Mononuclear cell (primary cell): Measurements from ENCODE around the gene PNPT1. TPM values are rescaled to one million over a fixed set of nuclear protein-coding genes. Genes with fewer than 3 reads are reported as not detected.

Experiments used
- H3K27me3 ChIP-seq: 2 replicates; pipeline ENCODE4 v1.6.0; 2011; ENCODE audit warnings: low read length, control low read depth; ENCODE audit not compliant: insufficient read depth
- H3K4me1 ChIP-seq: 2 replicates; pipeline ENCODE4 v1.5.1; 2011; ENCODE audit warnings: mild to moderate bottlenecking, low read length, control low read depth; ENCODE audit not compliant: insufficient read depth
- H3K4me3 ChIP-seq: 2 replicates; pipeline ENCODE4 v1.5.1; 2011; ENCODE audit warnings: mild to moderate bottlenecking, low read length, moderate library complexity
- H3K9me3 ChIP-seq: 2 replicates; pipeline ENCODE4 v1.5.1; 2011; ENCODE audit warnings: low read depth, mild to moderate bottlenecking, control low read depth, low read length
- total RNA-seq: library from RNA; depleted of rRNA; stranded (reverse); fragments of >200 nt; gene quantifications from one replicate; pipeline ENCODE4 v1.2.3, GENCODE V29; 2012

The PNPT1 gene
- total RNA-seq, 1 donor = 10.8 TPM

- Histone ChIP-seq H3K9me3 (no peaks in the 10 kb centered on the region), H3K27me3 (no peaks in the 10 kb centered on the region), H3K4me3 (no peak overlapping the region), H3K4me1 (peaks cover 4% of the 10 kb centered on the region)
Observed at GRCh38 chr2:55595536-55595935, 98.1 kb downstream of the PNPT1 start.

GRCh38 chr2:55592130-55592529 lies 101.5 kb downstream of the PNPT1 start:
- H3K9me3 ChIP-seq = no peaks in the 10 kb centered on the region
- H3K27me3 ChIP-seq = no peaks in the 10 kb centered on the region
- H3K4me1 ChIP-seq = no peaks in the 10 kb centered on the region
- no peak overlapping the region for H3K4me3 ChIP-seq

- Histone ChIP-seq H3K4me3 (no peak overlapping the region), H3K4me1 (no peaks in the 10 kb centered on the region), H3K27me3 (no peaks in the 10 kb centered on the region), H3K9me3 (no peaks in the 10 kb centered on the region)
Observed at GRCh38 chr2:55590810-55591440, 102.7 kb downstream of the PNPT1 start.

GRCh38 chr2:55585451-55586080 lies 108.1 kb downstream of the PNPT1 start:
- Histone ChIP-seq H3K27me3 (no peaks in the 10 kb centered on the region), H3K9me3 (no peaks in the 10 kb centered on the region), H3K4me1 (peaks cover 4% of the 10 kb centered on the region), H3K4me3 (no peak overlapping the region)

Other genes starting within 250 kb of the PNPT1 start
- gene CFAP36, start 174.1 kb downstream of the PNPT1 start, total RNA-seq = 22.8 TPM
- gene PPP4R3B, start 76.2 kb downstream of the PNPT1 start, total RNA-seq = 59.3 TPM
- gene EFEMP1, start 229.9 kb upstream of the PNPT1 start, total RNA-seq = 0.42 TPM